RWPE1 (cell line): ENCODE measurements around the gene USP34.

Source experiments
- CTCF ChIA-PET: fragments of 350-600 bp; sonication (Branson Sonifier 250); formaldehyde crosslinking; extraction: SDS; loops from one replicate; lab custom pipeline; 2021; lab: Yijun Ruan, JAX
- POLR2A ChIA-PET: fragments of 400-600 bp; formaldehyde crosslinking; extraction: SDS; loops from one replicate; lab custom pipeline; 2020; ENCODE audit warnings: antibody characterized with exemption; ENCODE audit not compliant: low non-redundant PET; lab: Yijun Ruan, JAX
- DNase-seq: peaks from one replicate; pipeline ENCODE4 v3.0.0; 2012; ENCODE audit warnings: low spot score
- H3K27ac ChIP-seq: fragments of 450-650 bp; 2 replicates; pipeline ENCODE4 v1.5.1; 2017
- CTCF ChIP-seq: fragments of 450-650 bp; conservative IDR thresholded peaks from 2 replicates; pipeline ENCODE4 v1.5.1; 2017; ENCODE audit warnings: low read depth, mild to moderate bottlenecking

USP34 gene

GRCh38 chr2:61380056-61380881, 90.6 kb downstream of the USP34 start:
- DNase-seq = no peak
- H3K27ac ChIP-seq = no peak overlapping the region
- ChIA-PET CTCF (interaction anchor here (0.7 kb wide), 1 partner anchor 376 kb away, joined by 3 read pairs; no protein-coding TSS in a partner anchor), POLR2A (no interaction called here)
- TF ChIP-seq CTCF = no peak

DNA sequence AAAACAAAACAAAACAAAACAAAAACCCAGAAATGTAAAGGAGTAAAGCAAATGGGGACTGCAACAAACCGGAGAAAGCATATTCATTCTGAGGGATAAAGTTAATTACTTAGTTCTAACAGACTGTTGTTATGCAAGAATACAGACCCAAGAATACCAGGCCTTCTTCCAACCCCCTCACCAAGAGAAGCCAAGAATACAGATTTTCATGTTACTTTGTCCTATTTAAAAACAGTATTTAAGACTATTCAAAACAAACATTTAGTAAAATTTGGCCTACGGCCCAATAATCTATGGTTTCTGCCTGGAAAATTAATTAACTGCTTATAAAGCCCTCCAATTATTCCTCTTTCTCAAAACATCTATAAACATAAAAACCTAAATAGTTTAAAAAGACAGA, 91.4 kb downstream of the USP34 start:
- POLR2A ChIA-PET = no interaction called here
- DNase-seq = no peak
- CTCF ChIA-PET = interaction anchor here (0.7 kb wide), 2 partner anchors 15 to 158 kb away, joined by 3 read pairs; partner anchors contain the start of gene XPO1
- H3K27ac ChIP-seq = no peak overlapping the region
- TF ChIP-seq CTCF = no peak

DNA sequence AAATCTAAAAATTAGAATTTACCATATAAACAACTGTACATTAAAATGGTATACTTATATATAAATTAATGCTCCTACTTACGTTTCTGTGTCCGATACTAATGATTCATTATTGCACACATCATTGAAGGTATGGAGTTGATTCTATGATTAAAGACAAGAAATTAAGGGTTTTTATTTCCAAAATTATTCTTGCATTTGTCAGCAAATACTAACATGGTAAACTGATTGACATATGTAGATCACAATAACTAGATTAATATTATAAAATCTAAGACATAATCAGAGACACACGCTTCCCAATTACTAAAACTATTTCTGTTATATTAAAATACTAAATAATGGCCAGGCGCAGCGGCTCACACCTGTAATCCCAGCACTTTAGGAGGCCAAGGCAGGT, 92.6 kb downstream of the USP34 start:
- TF ChIP-seq CTCF = no peak
- H3K27ac ChIP-seq = no peak overlapping the region
- CTCF ChIA-PET = no interaction called here
- no peak for DNase-seq
- POLR2A ChIA-PET = no interaction called here

- POLR2A ChIA-PET = interaction anchor here (0.6 kb wide), 1 partner anchor 35 kb away, joined by 3 read pairs; no protein-coding TSS in a partner anchor
- no peak for TF ChIP-seq CTCF
Measured at GRCh38 chr2:61377046-61377445, 93.8 kb downstream of the USP34 start.

DNA sequence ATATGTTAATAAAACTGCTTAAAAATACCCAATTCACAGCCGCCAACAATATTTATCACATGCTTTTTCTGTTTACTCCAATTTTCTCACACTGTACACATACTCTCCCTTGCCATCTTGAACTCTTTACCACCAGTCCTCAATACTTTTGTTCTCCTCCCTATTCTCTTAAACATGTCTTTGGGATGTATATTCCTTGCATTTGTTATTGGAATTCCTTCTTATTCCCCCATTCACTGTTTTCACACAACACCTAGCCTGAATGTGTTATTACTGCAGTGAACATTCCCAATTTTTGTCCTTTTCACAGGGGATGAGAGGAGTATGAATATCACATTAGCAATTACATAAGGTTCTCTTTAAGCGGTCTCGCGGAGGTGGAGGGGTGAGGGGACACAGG, 94.7 kb downstream of the USP34 start:
- POLR2A ChIA-PET = no interaction called here
- DNase-seq = no peak
- CTCF ChIA-PET = no interaction called here
- H3K27ac ChIP-seq = no peak overlapping the region
- TF ChIP-seq CTCF = no peak

More at GRCh38 chr2:61377046-61377445, 93.8 kb downstream of the USP34 start:
- H3K27ac ChIP-seq = no peak overlapping the region
- CTCF ChIA-PET = no interaction called here
- no peak for DNase-seq

GRCh38 chr2:61371027-61371426, 99.9 kb downstream of the USP34 start:
- CTCF ChIA-PET = interaction anchor here (0.7 kb wide), 2 partner anchors 34 to 55 kb away, joined by 3 to 4 read pairs; no protein-coding TSS in a partner anchor
- no peak for DNase-seq

More at GRCh38 chr2:61371027-61371426, 99.9 kb downstream of the USP34 start:
- TF ChIP-seq CTCF = no peak
- POLR2A ChIA-PET = no interaction called here
- no peak overlapping the region for H3K27ac ChIP-seq
